HepG2 (cell line): ENCODE results near the gene DYNLT5. TPM values are rescaled to one million over a fixed set of nuclear protein-coding genes. Genes with fewer than 3 reads are reported as not detected.

Source experiments
- ATAC-seq: fragments of 200-7000 bp; cut with Tn5 transposase; 3 replicates; pipeline ENCODE4 v1.9.1; 2020; ENCODE audit warnings: mild to moderate bottlenecking, moderate library complexity
- BruUV-seq: library from RNA; stranded (reverse); fragments of 400-500 nt; replicated peaks from 2 replicates; lab custom pipeline; 2021; lab: Mats Ljungman, UMichigan
- CTCF ChIA-PET: fragments of 300-600 bp; formaldehyde crosslinking; extraction: SDS; loops from one replicate; lab custom pipeline; 2021; ENCODE audit warnings: low total read pairs, inconsistent platforms, low intra/inter-chr PET ratio; lab: Yijun Ruan, JAX
- POLR2A ChIA-PET: fragments of 350-600 bp; sonication (Branson Sonifier 250); formaldehyde crosslinking; loops from one replicate; lab custom pipeline; 2020; ENCODE audit warnings: antibody characterized with exemption, inconsistent platforms; lab: Yijun Ruan, JAX
- DNase-seq: peaks from one replicate; pipeline ENCODE4 v3.0.0-alpha.2; 2015; ENCODE audit warnings: low spot score
- FAIRE-seq: peaks from 3 replicates; lab custom pipeline; 2011; peaks lifted over from hg19 to GRCh38; lab: Jason Lieb, UNC
- H2AFZ ChIP-seq: one replicate; pipeline ENCODE4 v1.6.1; 2011; ENCODE audit warnings: low read length, inconsistent platforms
- H3K27ac ChIP-seq: fragments of 300-600 bp; 3 replicates; pipeline ENCODE4 v1.8.0; 2011; ENCODE audit warnings: mixed run types, mild to moderate bottlenecking, mixed read lengths, low read length, inconsistent platforms; ENCODE audit not compliant: insufficient read depth; ENCODE audit errors: extremely low read length
- H3K27me3 ChIP-seq, 2 experiments: fragments of 200-600 bp in 1 of 2; 2 replicates in 1 of 2; 3 replicates in 1 of 2; pipeline versions ENCODE4 v1.6.0 to v1.8.0; 2011; ENCODE audit warnings: low read length in 2 of 2, mild to moderate bottlenecking in 2 of 2, moderate library complexity in 2 of 2, inconsistent platforms in 1 of 2; ENCODE audit not compliant: insufficient read depth in 2 of 2, control insufficient read depth in 1 of 2
- H3K36me3 ChIP-seq, 2 experiments: fragments of 200-600 bp in 1 of 2; replicated peaks in 1 of 2; 2 replicates in 1 of 2; 3 replicates in 1 of 2; pipeline versions ENCODE4 v1.5.1 to v1.8.0; 2011; ENCODE audit warnings: low read length in 2 of 2, inconsistent platforms in 1 of 2; ENCODE audit not compliant: insufficient read depth in 2 of 2, control insufficient read depth in 1 of 2
- H3K4me1 ChIP-seq: 2 replicates; pipeline ENCODE4 v1.5.1; 2012; ENCODE audit warnings: low read length, inconsistent platforms; ENCODE audit not compliant: insufficient read depth
- H3K4me2 ChIP-seq: 2 replicates; pipeline ENCODE4 v1.6.0; 2011; ENCODE audit warnings: low read depth, low read length, inconsistent platforms
- H3K4me3 ChIP-seq, 3 experiments: fragments of 200-600 bp in 1 of 3; sonication (generic), shearing (Covaris generic) in 1 of 3; replicated peaks in 1 of 3; 2 replicates each; pipeline ENCODE4 v1.5.1; 2011 to 2016; ENCODE audit warnings: low read length in 3 of 3, inconsistent platforms in 2 of 3, low read depth in 2 of 3, mild to moderate bottlenecking in 2 of 3, control low read depth in 1 of 3, mixed read lengths in 1 of 3; ENCODE audit not compliant: insufficient read depth in 1 of 3
- H3K79me2 ChIP-seq: one replicate; pipeline ENCODE4 v1.6.1; 2011; ENCODE audit warnings: low read length, inconsistent platforms; ENCODE audit not compliant: insufficient read depth
- H3K9ac ChIP-seq: 2 replicates; pipeline ENCODE4 v1.6.0; 2011; ENCODE audit warnings: mild to moderate bottlenecking, low read depth, low read length, inconsistent platforms; ENCODE audit not compliant: insufficient read depth
- H3K9me3 ChIP-seq: 2 replicates; pipeline ENCODE4 v1.5.1; 2012; ENCODE audit warnings: mild to moderate bottlenecking, low read length
- H4K20me1 ChIP-seq: 2 replicates; pipeline ENCODE4 v1.6.0; 2011; ENCODE audit warnings: inconsistent platforms, mild to moderate bottlenecking, low read length, moderate library complexity; ENCODE audit not compliant: insufficient read depth
- ARNT2 ChIP-seq: sonication (generic); formaldehyde crosslinking; IDR thresholded peaks from 2 replicates; pipeline ENCODE4 v1.8.0; 2022; ENCODE audit warnings: mild to moderate bottlenecking, low read depth, missing genetic modification reagents, moderate library complexity
- GTF2F1 ChIP-seq: fragments of 150-350 bp; IDR thresholded peaks from 2 replicates; pipeline ENCODE4 v1.6.1; 2014; ENCODE audit warnings: low read length
- KDM2A ChIP-seq: sonication (generic); formaldehyde crosslinking; IDR thresholded peaks from 2 replicates; pipeline ENCODE4 v1.4.0; 2020; ENCODE audit warnings: low read depth, missing genetic modification reagents, borderline replicate concordance
- NCOA5 ChIP-seq: sonication (generic); formaldehyde crosslinking; IDR thresholded peaks from 2 replicates; pipeline ENCODE4 v1.4.0; 2020; ENCODE audit warnings: missing genetic modification reagents
- RAD21 ChIP-seq: fragments of 450-650 bp; formaldehyde crosslinking; IDR thresholded peaks from 2 replicates; pipeline ENCODE4 v1.5.0; 2020; ENCODE audit warnings: mild to moderate bottlenecking
- SALL1 ChIP-seq: sonication (generic); formaldehyde crosslinking; IDR thresholded peaks from 2 replicates; pipeline ENCODE4 v1.8.0; 2022; ENCODE audit warnings: mild to moderate bottlenecking, missing genetic modification reagents
- SMC3 ChIP-seq: IDR thresholded peaks from 2 replicates; pipeline ENCODE4 v1.6.1; 2011; ENCODE audit warnings: low read length, improper control_type of control experiment
- STAG1 ChIP-seq: sonication (generic); formaldehyde crosslinking; IDR thresholded peaks from 2 replicates; pipeline ENCODE4 v1.4.0; 2020; ENCODE audit warnings: missing genetic modification reagents
- SYNCRIP ChIP-seq: fragments of 200-400 bp; formaldehyde crosslinking; IDR thresholded peaks from 2 replicates; pipeline ENCODE4 v1.6.1; 2018; ENCODE audit warnings: mild to moderate bottlenecking, low read depth, low read length; ENCODE audit not compliant: insufficient read depth
- ZEB1 ChIP-seq: IDR thresholded peaks from 2 replicates; pipeline ENCODE4 v1.6.1; 2012; ENCODE audit warnings: mild to moderate bottlenecking, low read depth, inconsistent platforms; ENCODE audit not compliant: insufficient replicate concordance
- ZFP82 ChIP-seq: sonication (generic); formaldehyde crosslinking; IDR thresholded peaks from 2 replicates; pipeline ENCODE4 v1.5.1; 2020; ENCODE audit warnings: mild to moderate bottlenecking, missing genetic modification reagents, borderline replicate concordance
- ZIK1 ChIP-seq: sonication (generic); formaldehyde crosslinking; IDR thresholded peaks from 2 replicates; pipeline ENCODE4 v1.5.0; 2020; ENCODE audit warnings: mild to moderate bottlenecking, low read depth, missing genetic modification reagents, borderline replicate concordance
- ZNF333 ChIP-seq: sonication (generic); formaldehyde crosslinking; IDR thresholded peaks from 2 replicates; pipeline ENCODE4 v1.4.0; 2020; ENCODE audit warnings: mild to moderate bottlenecking, missing genetic modification reagents, borderline replicate concordance
- WGBS: methylation state at CpG from one replicate; pipeline ENCODE4 v1.1.6; 2017; ENCODE audit warnings: low lambda C conversion rate; 5-methylcytosine and 5-hydroxymethylcytosine counted together
- in situ Hi-C: cut with HindIII; loops from 2 replicates; pipeline ENCODE4 v1.10.0; 2017; ENCODE audit warnings: low pct_unique_long_range_greater_than_20kb; ENCODE audit not compliant: extremely low pct_ligation_motif_present
- intact Hi-C: fragments of 100-400 bp; cut with micrococcal nuclease; formaldehyde crosslinking; loops from one replicate; pipeline ENCODE4 v1.10.0; 2022; ENCODE audit not compliant: unreplicated experiment
- polyA plus RNA-seq, 8 experiments: library from polyadenylated mRNA; depleted of rRNA in 3 of 8; stranded (reverse) in 7 of 8; unstranded in 1 of 8; fragments of >200 nt; fragmentation: Illumina TruSeq in 4 of 8; extraction: Trizol in 4 of 8; gene quantifications; 2 replicates each; pipeline versions ENCODE4 v1.2.1 to v1.2.3, GENCODE V29; 2011 to 2016; ENCODE audit warnings: low read depth in 4 of 8, missing spikeins in 1 of 8, mixed read lengths in 1 of 8; ENCODE audit not compliant: insufficient read depth in 1 of 8
- total RNA-seq, 5 experiments: library from RNA; depleted of rRNA; stranded (reverse); fragments of >200 nt; fragmentation: Illumina TruSeq; extraction: Trizol; gene quantifications; 2 replicates each; pipeline ENCODE4 v1.2.3, GENCODE V29; 2016; ENCODE audit warnings: low read depth in 1 of 5
- TF ChIP-seq, protein P1 (sequence below): sonication (generic); formaldehyde crosslinking; IDR thresholded peaks from 2 replicates; pipeline ENCODE4 v1.4.0; 2020; ENCODE audit warnings: missing genetic modification reagents, mild to moderate bottlenecking, borderline replicate concordance
- TF ChIP-seq, protein P2 (sequence below): sonication (generic); formaldehyde crosslinking; IDR thresholded peaks from 2 replicates; pipeline ENCODE4 v1.5.1; 2020; ENCODE audit warnings: mild to moderate bottlenecking, missing genetic modification reagents
- TF ChIP-seq, protein P3 (sequence below): sonication (generic); formaldehyde crosslinking; IDR thresholded peaks from 2 replicates; pipeline ENCODE4 v1.8.0; 2022; ENCODE audit warnings: missing genetic modification reagents, mild to moderate bottlenecking, borderline replicate concordance
- TF ChIP-seq, protein P4 (sequence below): sonication (generic); formaldehyde crosslinking; IDR thresholded peaks from 2 replicates; pipeline ENCODE4 v1.5.0; 2020; ENCODE audit warnings: mild to moderate bottlenecking, missing genetic modification reagents, moderate library complexity

Gene DYNLT5
- total and polyA plus RNA-seq, 2 of the 13 experiments (the other 11 are each of a cell fraction or from before 2014, with no cell fraction given), result not detected

GRCh38 chr1:66764994-66765578 lies 12.8 kb downstream of the DYNLT5 start:
- BruUV-seq, result no TSS peak
- Histone ChIP-seq H4K20me1 (no peaks in the 10 kb centered on the region), H3K27me3 (no peaks in the 10 kb centered on the region), H3K36me3 (no peaks in the 10 kb centered on the region), H3K27ac (no peak overlapping the region), H3K4me3 (no peak overlapping the region), H3K9ac (no peak overlapping the region), H3K4me1 (no peaks in the 10 kb centered on the region), H3K4me2 (no peak overlapping the region), H2AFZ (no peak overlapping the region), H3K79me2 (no peaks in the 10 kb centered on the region), H3K9me3 (no peaks in the 10 kb centered on the region)
- peak; percentile 56; the same call in 2 of the 3 replicates for ATAC-seq
- DNase-seq, result peak; percentile 24
- ChIA-PET POLR2A (no interaction called here), CTCF (interaction anchor here (1.6 to 1.8 kb wide), 2 partner anchors 384 to 447 kb away, joined by 8 to 20 read pairs; no protein-coding TSS in a partner anchor)
- 1% methylated on average over 3 of the region's 3 CpGs for WGBS
- no peak for FAIRE-seq
- in situ Hi-C loops, result loop anchor here (10.0 kb wide), 1 partner anchor 380 kb away; no protein-coding TSS in a partner anchor
- intact Hi-C loops, result loop anchor here (2.0 to 5.0 kb wide), 3 partner anchors 162 to 448 kb away; no protein-coding TSS in a partner anchor
- TF ChIP-seq, protein P1, sequence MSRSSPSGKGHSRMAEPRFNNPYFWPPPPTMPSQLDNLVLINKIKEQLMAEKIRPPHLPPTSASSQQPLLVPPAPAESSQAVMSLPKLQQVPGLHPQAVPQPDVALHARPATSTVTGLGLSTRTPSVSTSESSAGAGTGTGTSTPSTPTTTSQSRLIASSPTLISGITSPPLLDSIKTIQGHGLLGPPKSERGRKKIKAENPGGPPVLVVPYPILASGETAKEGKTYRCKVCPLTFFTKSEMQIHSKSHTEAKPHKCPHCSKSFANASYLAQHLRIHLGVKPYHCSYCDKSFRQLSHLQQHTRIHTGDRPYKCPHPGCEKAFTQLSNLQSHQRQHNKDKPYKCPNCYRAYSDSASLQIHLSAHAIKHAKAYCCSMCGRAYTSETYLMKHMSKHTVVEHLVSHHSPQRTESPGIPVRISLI (CRISPR knock-in tag), result no peak
- TF ChIP-seq RAD21 (peak; percentile 30; the same call in 1 of the 2 replicates), SALL1 (CRISPR knock-in tag) (no peak), KDM2A (CRISPR knock-in tag) (no peak), NCOA5 (CRISPR knock-in tag) (no peak), SYNCRIP (no peak), ZFP82 (CRISPR knock-in tag) (no peak), ZNF333 (CRISPR knock-in tag) (no peak), GTF2F1 (no peak), ZEB1 (no peak), SMC3 (peak; percentile 56), STAG1 (CRISPR knock-in tag) (peak; percentile 78), ZIK1 (no peak), ARNT2 (CRISPR knock-in tag) (no peak)
- TF ChIP-seq, protein P2, sequence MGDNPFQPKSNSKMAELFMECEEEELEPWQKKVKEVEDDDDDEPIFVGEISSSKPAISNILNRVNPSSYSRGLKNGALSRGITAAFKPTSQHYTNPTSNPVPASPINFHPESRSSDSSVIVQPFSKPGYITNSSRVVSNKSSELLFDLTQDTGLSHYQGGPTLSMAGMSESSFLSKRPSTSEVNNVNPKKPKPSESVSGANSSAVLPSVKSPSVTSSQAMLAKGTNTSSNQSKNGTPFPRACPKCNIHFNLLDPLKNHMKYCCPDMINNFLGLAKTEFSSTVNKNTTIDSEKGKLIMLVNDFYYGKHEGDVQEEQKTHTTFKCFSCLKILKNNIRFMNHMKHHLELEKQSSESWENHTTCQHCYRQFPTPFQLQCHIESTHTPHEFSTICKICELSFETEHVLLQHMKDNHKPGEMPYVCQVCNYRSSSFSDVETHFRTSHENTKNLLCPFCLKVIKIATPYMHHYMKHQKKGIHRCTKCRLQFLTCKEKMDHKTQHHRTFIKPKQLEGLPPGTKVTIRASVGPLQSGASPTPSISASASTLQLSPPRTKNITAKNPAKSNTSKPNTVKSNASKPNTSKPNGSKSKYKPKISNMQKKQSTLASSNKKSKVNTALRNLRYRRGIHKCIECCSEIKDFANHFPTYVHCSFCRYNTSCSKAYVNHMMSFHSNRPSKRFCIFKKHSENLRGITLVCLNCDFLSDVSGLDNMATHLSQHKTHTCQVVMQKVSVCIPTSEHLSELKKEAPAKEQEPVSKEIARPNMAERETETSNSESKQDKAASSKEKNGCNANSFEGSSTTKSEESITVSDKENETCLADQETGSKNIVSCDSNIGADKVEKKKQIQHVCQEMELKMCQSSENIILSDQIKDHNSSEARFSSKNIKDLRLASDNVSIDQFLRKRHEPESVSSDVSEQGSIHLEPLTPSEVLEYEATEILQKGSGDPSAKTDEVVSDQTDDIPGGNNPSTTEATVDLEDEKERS (CRISPR knock-in tag), result no peak
- TF ChIP-seq, protein P3, sequence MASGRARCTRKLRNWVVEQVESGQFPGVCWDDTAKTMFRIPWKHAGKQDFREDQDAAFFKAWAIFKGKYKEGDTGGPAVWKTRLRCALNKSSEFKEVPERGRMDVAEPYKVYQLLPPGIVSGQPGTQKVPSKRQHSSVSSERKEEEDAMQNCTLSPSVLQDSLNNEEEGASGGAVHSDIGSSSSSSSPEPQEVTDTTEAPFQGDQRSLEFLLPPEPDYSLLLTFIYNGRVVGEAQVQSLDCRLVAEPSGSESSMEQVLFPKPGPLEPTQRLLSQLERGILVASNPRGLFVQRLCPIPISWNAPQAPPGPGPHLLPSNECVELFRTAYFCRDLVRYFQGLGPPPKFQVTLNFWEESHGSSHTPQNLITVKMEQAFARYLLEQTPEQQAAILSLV (CRISPR knock-in tag), result no peak
- TF ChIP-seq, protein P4, sequence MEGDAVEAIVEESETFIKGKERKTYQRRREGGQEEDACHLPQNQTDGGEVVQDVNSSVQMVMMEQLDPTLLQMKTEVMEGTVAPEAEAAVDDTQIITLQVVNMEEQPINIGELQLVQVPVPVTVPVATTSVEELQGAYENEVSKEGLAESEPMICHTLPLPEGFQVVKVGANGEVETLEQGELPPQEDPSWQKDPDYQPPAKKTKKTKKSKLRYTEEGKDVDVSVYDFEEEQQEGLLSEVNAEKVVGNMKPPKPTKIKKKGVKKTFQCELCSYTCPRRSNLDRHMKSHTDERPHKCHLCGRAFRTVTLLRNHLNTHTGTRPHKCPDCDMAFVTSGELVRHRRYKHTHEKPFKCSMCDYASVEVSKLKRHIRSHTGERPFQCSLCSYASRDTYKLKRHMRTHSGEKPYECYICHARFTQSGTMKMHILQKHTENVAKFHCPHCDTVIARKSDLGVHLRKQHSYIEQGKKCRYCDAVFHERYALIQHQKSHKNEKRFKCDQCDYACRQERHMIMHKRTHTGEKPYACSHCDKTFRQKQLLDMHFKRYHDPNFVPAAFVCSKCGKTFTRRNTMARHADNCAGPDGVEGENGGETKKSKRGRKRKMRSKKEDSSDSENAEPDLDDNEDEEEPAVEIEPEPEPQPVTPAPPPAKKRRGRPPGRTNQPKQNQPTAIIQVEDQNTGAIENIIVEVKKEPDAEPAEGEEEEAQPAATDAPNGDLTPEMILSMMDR (CRISPR knock-in tag), result peak; percentile 67
